ENCODE results near the gene CTAGE8.
"Not testable (repeated sequence)": the region's sequence is repeated elsewhere in the genome, so short reads cannot be mapped to it uniquely, and the experiment has no call there.

CTAGE8 gene

DNA sequence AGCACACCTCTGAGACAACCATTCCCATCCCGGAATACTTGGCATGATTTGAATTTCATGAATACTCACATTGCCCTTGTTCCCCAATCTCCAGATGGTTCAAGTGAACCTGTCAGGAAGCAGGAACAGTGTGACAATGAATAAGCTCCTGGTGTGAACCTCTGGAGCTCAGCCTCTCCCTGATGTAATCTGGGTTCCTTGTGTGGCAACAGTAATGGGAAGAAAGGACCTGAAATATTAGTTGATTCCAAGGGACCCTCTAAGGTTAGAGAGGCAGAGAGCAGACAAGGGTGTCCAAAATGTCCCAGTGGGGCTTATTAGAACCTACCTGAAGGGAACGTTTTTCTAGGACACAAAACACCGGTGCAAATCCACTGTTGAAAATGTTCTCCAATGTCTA, 13.0 kb downstream of the CTAGE8 start:
- in situ Hi-C loops (cut with HindIII; ENCODE audit: low sequenced_read_pairs) = no loop called here

DNA sequence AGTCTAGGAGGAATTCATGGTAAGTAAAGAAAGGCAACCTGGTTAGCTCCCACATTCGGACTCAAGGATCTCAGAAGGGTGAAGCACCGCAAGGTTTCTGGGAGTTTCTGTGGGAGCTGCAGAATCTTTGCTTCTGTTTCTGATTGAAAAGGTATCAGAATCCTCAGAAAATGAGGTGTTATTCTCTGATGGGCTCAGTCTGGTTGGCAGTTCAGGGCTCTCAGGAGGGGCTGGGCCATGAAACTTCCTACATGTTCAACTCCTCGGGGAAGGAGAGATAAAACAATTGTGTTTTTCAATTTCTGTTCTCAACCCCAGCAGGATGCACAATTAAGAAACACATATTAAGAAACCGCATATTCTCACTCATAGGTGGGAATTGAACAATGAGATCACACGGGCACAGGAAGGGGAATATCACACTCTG, 13.6 kb downstream of the CTAGE8 start:
- in situ Hi-C loops (cut with HindIII; ENCODE audit: low sequenced_read_pairs) = no loop called here

DNA sequence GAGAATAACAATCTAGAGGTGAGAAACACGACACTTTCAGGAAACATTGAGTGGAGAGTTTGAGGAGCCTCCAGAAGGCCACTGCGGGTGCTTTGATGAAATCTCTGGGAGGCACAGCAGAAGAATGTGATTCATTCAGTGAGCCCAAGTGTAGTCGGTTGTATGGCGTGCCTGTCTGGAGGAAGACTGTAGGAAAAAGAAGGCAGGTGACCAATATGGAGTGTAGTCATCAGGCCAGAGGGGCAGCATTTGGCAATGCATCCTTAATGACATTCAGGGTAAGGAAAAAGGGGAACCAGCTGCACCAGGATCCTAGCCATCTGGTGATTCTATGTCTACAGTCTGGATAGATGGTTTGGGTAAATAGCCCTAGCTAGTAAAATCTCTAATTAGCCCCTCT, 16.8 kb downstream of the CTAGE8 start:
- in situ Hi-C loops (cut with HindIII; ENCODE audit: low sequenced_read_pairs) = not testable (repeated sequence)

DNA sequence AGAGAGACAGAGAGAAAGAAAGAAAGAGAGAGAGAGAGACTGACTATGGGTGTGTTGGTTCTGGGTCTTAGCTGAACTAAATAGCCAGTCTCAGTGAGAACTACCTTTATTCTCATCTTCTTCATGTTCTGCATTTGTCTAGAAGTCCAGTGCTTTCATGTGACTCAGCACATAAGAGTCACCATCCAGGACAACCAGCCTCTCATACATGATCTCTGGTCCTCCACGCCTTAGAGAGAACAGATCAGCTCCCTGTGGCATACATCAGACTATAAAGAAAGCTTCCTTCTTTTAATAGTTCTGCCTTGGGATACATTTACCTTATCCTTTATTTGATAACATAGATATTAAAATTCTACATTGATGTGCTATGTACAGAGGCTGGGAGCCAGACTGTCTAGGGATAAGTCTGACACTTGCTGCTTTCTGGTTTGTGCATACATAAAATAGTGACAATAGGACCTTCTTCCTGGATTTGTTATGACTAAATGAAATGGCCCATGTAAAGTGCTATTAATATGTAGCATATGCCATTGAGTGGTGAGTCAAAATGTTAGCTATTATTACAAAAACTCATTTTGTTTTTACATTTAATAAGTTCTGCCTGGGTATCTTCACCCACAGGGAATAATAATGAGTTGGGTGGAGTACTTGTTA, 21.3 kb downstream of the CTAGE8 start:
- in situ Hi-C loops (cut with HindIII; ENCODE audit: low sequenced_read_pairs) = not testable (repeated sequence)

DNA sequence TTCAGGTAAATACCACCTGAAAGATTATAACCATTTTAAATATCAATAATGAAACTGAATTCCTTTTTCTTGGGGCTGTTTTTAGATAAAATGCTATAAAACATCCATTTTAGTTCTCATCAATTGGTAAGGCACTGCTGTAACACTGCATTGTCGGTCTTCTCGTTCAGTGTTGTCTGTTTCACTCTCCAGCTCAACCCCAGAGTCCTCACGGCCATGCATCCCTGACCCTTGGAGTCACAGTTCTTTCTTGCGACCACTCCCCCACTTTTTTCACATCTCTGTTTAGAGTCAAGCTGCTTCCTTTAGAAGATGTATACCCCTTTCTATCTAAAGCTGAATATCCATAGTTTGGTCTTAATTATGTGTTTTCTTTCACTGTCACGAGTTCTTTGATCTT, 22.1 kb downstream of the CTAGE8 start:
- in situ Hi-C loops (cut with HindIII; ENCODE audit: low sequenced_read_pairs) = not testable (repeated sequence)

DNA sequence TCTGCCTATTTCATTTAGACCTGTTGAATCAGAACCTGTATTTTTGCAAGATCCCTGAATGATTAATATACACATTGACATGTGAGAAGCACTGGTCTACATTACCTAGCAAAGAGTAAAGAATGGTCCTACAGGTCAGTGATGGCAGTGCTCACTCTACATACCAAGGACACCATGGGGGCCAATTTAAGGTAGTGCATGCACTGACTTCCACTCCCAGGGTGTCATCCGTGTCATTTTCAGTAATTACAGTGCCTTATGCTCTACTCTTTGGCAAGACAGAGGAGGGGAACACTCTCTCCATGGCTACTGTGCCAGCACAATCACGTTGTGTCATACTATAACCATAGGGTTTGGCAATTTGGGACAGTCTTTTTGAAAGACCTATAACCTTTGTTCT, 23.7 kb downstream of the CTAGE8 start:
- in situ Hi-C loops (cut with HindIII; ENCODE audit: low sequenced_read_pairs) = not testable (repeated sequence)

DNA sequence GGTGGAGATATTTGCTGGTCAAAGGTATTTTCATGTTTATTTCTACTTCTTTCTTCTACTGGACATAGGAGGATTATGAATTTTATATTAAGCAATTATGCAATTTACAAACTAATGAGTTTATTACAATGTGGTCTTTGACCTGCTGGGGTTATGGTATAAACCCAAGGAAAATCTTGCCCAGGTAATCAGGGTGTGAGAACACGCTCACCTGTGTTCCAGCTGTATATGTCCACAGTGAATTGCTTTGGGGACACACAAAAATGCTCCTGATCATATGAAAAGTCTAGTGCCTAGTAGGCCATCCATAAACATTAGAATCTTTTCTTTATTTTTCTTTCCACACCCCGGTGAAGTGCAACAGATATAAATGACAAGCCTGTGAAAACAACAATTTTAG, 29.7 kb downstream of the CTAGE8 start, which contains the start of gene OR2A42:
Gene OR2A42, minus strand, starts transcription at position 241 of the 400 bp plus-strand sequence. CDS start 6,762 bp downstream, outside the sequence.
- in situ Hi-C loops (cut with HindIII; ENCODE audit: low sequenced_read_pairs) = not testable (repeated sequence)

DNA sequence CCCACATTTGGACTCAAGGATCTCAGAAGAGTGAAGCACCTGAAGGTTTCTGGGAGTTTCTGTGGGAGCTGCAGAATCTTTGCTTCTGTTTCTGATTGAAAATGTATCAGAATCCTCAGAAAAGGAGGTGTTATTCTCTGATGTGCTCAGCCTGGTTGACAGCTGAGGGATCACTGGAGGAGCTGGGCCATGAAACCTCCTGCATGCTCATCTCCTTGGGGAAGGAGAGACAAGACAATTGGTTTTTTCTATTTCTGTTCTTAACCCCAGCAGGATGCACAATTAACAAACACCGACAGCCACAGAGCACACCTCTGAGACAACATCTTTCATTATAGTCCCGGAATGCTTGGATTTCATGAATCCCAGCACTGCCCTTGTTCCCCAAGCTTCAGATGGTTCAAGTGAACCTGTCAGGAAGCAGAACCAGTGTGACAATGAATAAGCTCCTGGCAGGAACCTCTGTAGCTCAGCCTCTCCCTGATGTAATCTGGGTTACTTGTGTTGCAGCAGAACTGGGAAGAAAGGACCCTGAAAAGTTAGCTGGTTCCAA, 30.5 kb downstream of the CTAGE8 start:
- in situ Hi-C loops (cut with HindIII; ENCODE audit: low sequenced_read_pairs) = not testable (repeated sequence)

DNA sequence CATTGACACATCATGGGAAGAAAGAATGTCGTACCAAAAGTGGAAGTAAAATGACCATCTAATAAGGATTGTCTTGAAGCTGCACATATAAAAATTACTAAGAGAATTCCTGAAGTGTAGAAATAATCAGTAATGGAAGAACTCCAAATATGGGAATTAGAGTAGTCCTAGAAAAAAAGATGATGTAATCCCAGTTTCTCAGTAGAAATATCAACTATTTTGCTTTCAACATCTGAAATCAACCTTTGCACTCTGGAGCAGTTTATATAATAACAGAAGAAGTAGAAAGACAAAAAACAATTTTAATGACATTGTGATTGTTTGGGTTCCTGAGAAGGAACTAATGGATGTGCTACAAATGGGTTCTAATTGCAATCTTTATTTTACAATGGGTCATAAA, 36.0 kb downstream of the CTAGE8 start:
- in situ Hi-C loops (cut with HindIII; ENCODE audit: low sequenced_read_pairs) = not testable (repeated sequence)

DNA sequence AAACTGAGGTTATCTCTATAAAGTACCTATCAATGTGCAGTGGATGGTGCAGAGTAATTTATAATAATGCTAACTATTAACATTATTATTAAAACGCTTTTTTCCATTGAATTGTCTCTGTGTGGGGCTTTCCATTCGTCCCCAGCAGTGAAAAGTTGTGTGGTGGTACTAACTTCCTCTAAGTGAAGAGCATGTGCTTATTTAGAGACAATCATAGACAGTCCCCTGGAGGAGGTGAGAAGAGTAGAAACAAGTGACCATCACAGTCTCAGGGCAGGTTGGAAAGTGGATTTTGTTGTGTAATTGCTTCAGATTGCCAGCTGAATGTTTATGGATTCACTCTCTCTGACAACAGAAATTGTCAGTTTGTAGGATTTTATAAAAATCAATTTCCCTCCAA, 38.1 kb downstream of the CTAGE8 start:
- in situ Hi-C loops (cut with HindIII; ENCODE audit: low sequenced_read_pairs) = not testable (repeated sequence)

DNA sequence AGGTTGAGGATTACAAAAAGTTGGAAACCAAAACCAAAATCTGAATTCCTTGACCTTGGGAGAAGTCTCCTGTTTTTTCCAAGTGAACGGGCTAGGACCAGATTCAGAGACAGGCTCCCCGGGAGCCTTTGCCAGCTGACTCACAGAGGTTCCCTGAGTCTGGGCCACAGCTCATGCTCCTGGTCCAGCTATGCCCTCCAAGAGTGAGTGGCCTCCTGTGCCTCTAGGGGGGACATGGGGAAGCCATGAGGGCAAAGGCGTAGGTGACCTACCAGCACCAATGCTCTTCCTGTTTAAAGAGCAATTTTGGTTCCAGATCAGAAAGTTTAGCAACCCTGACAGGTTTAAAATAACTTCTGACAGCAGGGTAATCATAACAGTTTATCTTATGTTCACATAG, 40.3 kb downstream of the CTAGE8 start:
- in situ Hi-C loops (cut with HindIII; ENCODE audit: low sequenced_read_pairs) = not testable (repeated sequence)

DNA sequence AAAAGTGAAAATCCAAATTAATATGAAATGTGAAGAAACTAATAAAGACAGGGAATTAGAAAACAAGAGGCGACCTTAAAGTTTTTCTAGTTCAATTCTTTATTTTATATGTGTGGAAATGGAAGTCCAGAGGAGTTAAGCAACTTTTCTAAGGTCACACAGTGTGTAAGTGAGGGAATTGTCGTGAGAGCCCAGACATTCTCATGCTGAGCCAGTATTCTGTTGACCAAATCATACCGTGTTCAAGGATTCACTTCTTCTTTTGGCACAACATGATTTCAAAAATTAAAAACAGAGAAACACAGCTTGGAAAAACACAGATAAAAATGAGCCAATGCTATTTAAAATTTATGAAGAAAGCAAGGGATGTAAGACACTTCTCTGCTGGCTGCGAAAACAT, 42.2 kb downstream of the CTAGE8 start:
- in situ Hi-C loops (cut with HindIII; ENCODE audit: low sequenced_read_pairs) = not testable (repeated sequence)

DNA sequence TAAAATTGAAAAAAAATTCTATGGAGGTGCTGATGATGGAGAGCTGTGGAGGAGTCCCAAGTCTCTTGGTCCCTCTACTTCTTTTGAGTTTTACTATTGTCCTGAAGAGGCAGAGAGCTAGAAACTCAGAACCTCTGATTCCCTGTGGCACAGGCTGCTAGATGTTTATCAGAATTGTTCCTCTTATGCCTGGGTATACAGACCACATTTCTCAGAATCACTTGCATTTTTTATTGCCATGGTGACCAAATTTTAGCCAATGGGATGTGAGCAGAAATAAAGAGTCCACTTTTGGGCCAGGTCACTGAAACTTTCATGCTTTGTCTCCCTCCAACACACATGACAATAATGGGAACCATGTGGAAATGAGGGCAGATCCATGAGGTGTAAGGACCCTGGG, 45.4 kb downstream of the CTAGE8 start:
- in situ Hi-C loops (cut with HindIII; ENCODE audit: low sequenced_read_pairs) = not testable (repeated sequence)

DNA sequence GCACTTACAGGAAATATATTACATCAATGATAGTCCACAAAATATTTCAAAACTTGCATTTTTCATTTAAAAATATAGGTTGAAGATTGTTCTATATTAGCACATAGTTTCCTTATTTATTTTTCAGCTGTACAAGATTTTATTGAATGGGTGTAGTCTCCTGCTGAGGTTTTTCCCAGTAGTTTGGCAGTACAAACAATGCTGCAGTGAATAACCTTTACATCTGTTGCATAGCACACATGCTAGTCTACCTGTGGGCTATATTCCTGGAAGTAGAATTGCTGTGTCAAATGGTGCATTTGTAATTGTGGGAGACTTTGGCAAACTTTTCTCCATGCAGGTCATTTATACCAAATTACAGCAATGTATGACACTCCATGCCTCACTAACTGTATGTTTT, 48.6 kb downstream of the CTAGE8 start:
- in situ Hi-C loops (cut with HindIII; ENCODE audit: low sequenced_read_pairs) = not testable (repeated sequence)

DNA sequence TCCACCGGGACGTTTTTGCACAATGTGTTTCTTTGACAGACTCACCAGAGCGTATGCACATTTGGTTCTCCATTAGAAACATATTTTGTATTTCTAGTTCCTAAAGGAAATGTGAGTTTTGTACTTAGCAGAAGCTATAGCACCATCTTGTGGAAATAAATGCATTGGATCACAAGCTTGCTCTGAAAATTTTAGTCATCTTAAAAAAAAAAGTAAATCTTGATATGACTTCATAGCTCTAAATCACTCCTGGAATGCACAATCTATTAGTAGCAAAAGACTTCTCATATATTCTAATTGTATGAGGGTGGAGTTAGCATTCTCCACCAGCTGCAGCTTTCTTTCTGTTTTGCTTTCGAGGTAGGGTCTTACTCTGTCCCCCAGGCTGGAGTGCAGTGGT, 49.9 kb downstream of the CTAGE8 start:
- in situ Hi-C loops (cut with HindIII; ENCODE audit: low sequenced_read_pairs) = not testable (repeated sequence)

DNA sequence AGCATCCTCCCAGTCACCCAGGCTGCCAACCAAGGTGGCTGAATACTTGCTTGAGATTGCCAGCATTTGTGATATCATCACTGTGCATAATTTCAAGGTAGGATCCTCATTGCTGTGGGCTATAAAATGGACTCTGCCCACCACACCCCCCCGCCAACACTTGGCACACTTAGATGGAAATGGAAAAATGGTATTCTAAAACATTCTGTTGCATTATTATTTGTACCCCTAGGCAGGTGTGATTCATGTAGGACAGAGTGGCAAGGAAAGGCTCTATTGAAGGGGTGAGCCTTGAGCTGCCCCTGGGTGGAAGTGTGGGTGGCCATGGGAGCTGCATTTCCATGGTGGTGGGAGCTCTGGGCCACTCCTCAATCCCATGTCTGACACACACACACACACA, 50.5 kb downstream of the CTAGE8 start:
- in situ Hi-C loops (cut with HindIII; ENCODE audit: low sequenced_read_pairs) = not testable (repeated sequence)

DNA sequence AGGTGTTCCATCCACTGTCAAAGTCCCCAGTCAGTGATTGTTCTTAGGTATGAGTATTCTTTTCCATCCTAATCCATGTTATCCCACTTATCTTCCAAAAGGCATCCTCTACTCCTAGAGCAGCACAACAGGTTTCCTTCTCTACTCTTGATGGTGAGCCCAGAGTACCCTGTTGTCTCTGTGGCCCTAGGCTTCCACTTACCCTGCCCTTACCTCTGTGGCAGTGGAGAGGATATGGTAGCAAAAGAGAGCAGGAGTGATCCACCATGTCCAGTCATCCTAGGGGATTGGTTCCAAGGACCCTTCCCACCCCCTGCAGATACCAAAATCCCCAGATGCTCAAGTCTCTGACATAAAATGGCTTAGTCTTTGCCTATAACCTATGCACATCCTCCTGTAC, 51.9 kb downstream of the CTAGE8 start:
- in situ Hi-C loops (cut with HindIII; ENCODE audit: low sequenced_read_pairs) = not testable (repeated sequence)

Data from endothelial cell of hepatic sinusoid (primary cell).